Measurements from ENCODE around the gene LKAAEAR1.

Gene LKAAEAR1

GRCh38 chr20:64040231-64041039 lies 43.8 kb downstream of the LKAAEAR1 start:
- DNase-seq (ENCODE audit: low read depth), result no peak
- in situ Hi-C loops (cut with HindIII; ENCODE audit: low sequenced_read_pairs), result no loop called here
- H3K4me3 ChIP-seq (ENCODE audit: low read depth, low read length), result no peak overlapping the region
- no peak for TF ChIP-seq CTCF (IDR thresholded peaks at IDR 0.05; ENCODE audit: low read depth, low read length, missing control alignments)

DNA sequence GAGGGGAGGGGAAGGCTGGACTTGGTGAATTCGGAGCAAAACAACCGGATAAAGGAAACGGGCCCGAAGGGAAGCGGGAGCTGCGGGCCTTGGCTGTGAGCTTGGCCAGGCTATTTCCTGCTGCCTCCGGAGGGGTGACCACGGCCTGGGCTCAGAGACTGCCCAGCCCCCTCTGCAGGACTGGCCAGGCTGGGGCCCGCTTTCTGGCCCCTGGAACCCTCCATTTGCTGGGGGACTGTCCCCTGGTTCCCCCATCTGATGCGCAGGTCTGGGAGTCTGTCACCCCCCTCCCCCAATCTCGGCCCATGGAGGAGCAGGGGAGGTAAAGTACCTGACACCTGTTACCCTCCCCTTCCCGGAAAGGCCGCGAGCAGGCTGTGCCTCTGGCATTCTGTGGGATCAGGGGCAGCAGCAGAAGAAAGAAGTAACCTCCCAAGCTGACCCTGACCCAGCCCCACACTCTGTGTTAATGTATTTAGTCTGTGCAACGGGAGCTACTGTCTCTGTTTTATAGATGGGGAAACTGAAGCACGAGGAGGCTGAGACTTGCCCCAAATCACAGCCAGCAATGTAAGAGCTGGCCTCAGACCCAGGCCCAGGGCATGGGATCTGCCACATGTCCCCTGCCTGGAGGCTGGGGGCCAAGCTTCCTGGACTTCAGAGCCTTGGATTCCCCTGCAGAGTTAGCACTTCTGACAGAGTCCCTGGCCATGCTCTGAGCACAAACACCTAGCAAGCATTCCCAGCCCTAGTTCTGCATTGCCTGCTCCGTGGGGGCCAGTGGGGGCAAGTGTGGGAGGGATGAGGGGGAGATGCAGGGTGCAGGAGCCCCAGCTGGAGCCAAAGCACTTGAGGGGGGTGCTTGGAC lies 44.7 kb downstream of the LKAAEAR1 start:
- no peak for DNase-seq (ENCODE audit: low read depth)
- H3K4me3 ChIP-seq (ENCODE audit: low read depth, low read length), result peak overlapping the region; percentile 31
- in situ Hi-C loops (cut with HindIII; ENCODE audit: low sequenced_read_pairs), result no loop called here
- no peak for TF ChIP-seq CTCF (IDR thresholded peaks at IDR 0.05; ENCODE audit: low read depth, low read length, missing control alignments)

DNA sequence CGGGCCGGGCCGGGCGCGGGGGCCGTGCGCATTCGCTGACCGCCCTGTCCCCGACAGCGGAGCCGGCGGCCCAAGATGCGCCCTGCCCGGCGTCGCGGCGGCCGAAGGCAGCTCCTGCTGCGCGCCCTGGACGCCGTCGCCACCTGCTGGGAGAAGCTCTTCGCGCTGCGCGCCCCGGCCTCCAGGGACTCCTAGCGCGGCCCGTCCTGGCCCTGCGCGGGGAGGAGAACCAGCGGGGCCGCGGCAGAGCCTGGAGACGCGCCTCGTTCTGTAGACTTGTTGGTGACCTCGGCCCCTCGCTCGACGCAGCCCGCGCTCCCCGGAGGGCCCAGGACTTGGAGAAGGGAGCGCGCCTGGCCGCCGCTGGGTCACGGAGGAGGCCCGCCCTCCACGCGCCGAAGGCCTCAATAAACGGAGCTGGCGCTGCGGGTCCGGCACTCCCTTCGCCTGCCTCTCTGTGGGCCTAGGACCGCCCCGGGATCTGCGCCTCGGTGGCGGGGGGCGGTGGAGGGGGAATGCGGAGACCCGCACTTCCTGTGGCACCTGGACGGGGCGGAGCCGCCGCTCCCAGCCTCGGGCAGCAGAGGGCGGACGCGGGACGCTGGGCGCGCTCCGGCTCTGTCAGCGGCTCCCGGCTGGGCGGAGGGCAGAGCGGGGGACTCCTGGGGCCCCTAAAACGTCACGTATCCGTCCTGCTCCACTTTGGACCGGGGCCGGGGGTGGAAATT lies 45.5 kb downstream of the LKAAEAR1 start:
- TF ChIP-seq CTCF (IDR thresholded peaks at IDR 0.05; ENCODE audit: low read depth, low read length, missing control alignments), result peak; percentile 78
- DNase-seq (ENCODE audit: low read depth), result no peak
- peak overlapping the region; percentile 31 for H3K4me3 ChIP-seq (ENCODE audit: low read depth, low read length)
- in situ Hi-C loops (cut with HindIII; ENCODE audit: low sequenced_read_pairs), result no loop called here

GRCh38 chr20:64038224-64038564 lies 46.0 kb downstream of the LKAAEAR1 start:
- TF ChIP-seq CTCF (IDR thresholded peaks at IDR 0.05; ENCODE audit: low read depth, low read length, missing control alignments), result no peak
- DNase-seq (ENCODE audit: low read depth), result no peak
- H3K4me3 ChIP-seq (ENCODE audit: low read depth, low read length), result no peak overlapping the region
- in situ Hi-C loops (cut with HindIII; ENCODE audit: low sequenced_read_pairs), result no loop called here

DNA sequence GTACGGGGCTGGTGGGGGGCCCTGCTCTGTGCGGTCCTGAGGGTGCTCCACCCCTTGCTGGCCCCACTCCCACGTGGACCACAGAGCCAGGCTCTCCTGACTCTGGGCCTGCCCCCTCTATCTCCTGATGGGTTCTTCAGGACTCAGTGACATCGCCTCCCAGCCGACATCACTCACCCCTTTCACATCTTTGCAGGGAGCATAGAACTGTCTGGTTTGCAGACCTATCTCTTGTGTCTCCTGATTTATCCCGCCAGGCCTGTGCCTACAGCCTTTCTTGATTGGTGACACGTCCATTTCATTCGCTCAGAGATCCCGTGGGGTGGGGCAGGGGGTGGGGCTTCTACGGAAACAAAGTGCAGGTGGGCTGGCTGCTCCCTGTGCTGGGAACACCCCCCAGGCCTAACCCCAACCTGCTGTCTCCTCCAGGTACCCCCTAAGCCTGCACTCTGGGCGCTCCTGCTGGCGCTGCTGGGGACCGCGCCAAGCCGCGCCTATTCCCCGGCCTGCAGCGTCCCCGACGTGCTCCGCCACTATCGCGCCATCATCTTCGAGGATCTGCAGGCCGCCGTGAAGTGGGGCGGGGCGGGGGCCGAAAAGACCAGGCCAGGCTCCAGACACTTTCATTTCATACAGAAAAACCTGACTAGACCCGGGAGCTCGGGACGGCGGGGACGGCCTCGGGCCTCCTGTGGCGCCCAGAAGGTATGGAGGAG lies 46.5 kb downstream of the LKAAEAR1 start:
- no peak for TF ChIP-seq CTCF (IDR thresholded peaks at IDR 0.05; ENCODE audit: low read depth, low read length, missing control alignments)
- no peak overlapping the region for H3K4me3 ChIP-seq (ENCODE audit: low read depth, low read length)
- in situ Hi-C loops (cut with HindIII; ENCODE audit: low sequenced_read_pairs), result no loop called here
- no peak for DNase-seq (ENCODE audit: low read depth)

GRCh38 chr20:64037199-64037497 lies 47.0 kb downstream of the LKAAEAR1 start:
- no peak overlapping the region for H3K4me3 ChIP-seq (ENCODE audit: low read depth, low read length)
- TF ChIP-seq CTCF (IDR thresholded peaks at IDR 0.05; ENCODE audit: low read depth, low read length, missing control alignments), result no peak
- DNase-seq (ENCODE audit: low read depth), result no peak
- in situ Hi-C loops (cut with HindIII; ENCODE audit: low sequenced_read_pairs), result no loop called here
